Heart right ventricle (tissue), 16 donors: ENCODE results near the gene GNPAT. TPM values are rescaled to one million over a fixed set of nuclear protein-coding genes. Genes with fewer than 3 reads are reported as not detected.

ENCODE experiments used
- ATAC-seq, 8 donors: fragments of 200-7000 bp; cut with Tn5 transposase; one replicate each; pipeline ENCODE4 v1.9.1; 2020; ENCODE audit warnings: mild to moderate bottlenecking in 8 of 8, moderate library complexity in 8 of 8, moderate number of reproducible peaks in 1 of 8
- DNase-seq, 2 donors: peaks; one replicate each; pipeline ENCODE4 v3.0.0-alpha.2; 2020
- H3K27ac ChIP-seq, 10 donors: fragments of 200-600 bp; sonication (generic) in 2 of 10; one replicate each; pipeline versions ENCODE4 v1.5.0 to v1.8.0; 2020 to 2022; ENCODE audit warnings: mild to moderate bottlenecking in 3 of 10
- H3K27me3 ChIP-seq, 7 donors: fragments of 200-600 bp; one replicate each; pipeline ENCODE4 v1.8.0; 2021 to 2022; ENCODE audit warnings: mild to moderate bottlenecking in 2 of 7
- H3K36me3 ChIP-seq, 9 donors: fragments of 200-600 bp; sonication (generic) in 1 of 9; one replicate each; pipeline versions ENCODE4 v1.5.0 to v1.8.0; 2020 to 2022; ENCODE audit warnings: mild to moderate bottlenecking in 2 of 9
- H3K4me1 ChIP-seq, 9 donors: fragments of 200-600 bp; sonication (generic) in 1 of 9; one replicate each; pipeline versions ENCODE4 v1.5.0 to v1.8.0; 2020 to 2022; ENCODE audit warnings: mild to moderate bottlenecking in 4 of 9
- H3K4me3 ChIP-seq, 10 donors: fragments of 200-600 bp; sonication (generic) in 2 of 10; one replicate each; pipeline versions ENCODE4 v1.5.0 to v1.8.0; 2020 to 2022; ENCODE audit warnings: mild to moderate bottlenecking in 7 of 10, moderate library complexity in 2 of 10
- H3K9me3 ChIP-seq, 11 donors: fragments of 200-600 bp in 10 of 11; sonication (generic) in 2 of 11; one replicate each; pipeline versions ENCODE4 v1.5.0 to v1.8.0; 2013 to 2022; ENCODE audit warnings: mild to moderate bottlenecking in 2 of 11, control low read depth in 1 of 11, moderate library complexity in 1 of 11
- CTCF ChIP-seq, 9 donors: fragments of 200-600 bp; sonication (generic) in 2 of 9; IDR thresholded peaks; one replicate each; pipeline versions ENCODE4 v1.5.0 to v1.8.0; 2021 to 2022; ENCODE audit warnings: antibody characterized with exemption in 9 of 9, mild to moderate bottlenecking in 5 of 9, moderate library complexity in 1 of 9
- WGBS, 2 donors: extraction: QIAGEN DNeasy Blood & Tissue Kit; methylation state at CpG; one replicate each; pipeline ENCODE4 v1.1.7; 2013; ENCODE audit warnings: inconsistent platforms in 1 of 2; 5-methylcytosine and 5-hydroxymethylcytosine counted together
- intact Hi-C, 10 donors: fragments of 100-400 bp; cut with DNase I; formaldehyde crosslinking; loops; one replicate each; pipeline versions ENCODE4 v1.11.1 to v1.14.2; 2022
- polyA plus RNA-seq, 2 donors: library from polyadenylated mRNA; stranded (reverse); fragments of 200-250 nt; gene quantifications; one replicate each; pipeline ENCODE4 v1.2.3, GENCODE V29; 2013
- total RNA-seq, 10 donors: library from RNA; stranded (reverse); fragmentation: NEBNext Ultra II Directional in 3 of 10; extraction: Animal tissue kit (Norgen Biotek cat#: 25700) in 3 of 10; gene quantifications; one replicate each; pipeline versions ENCODE4 v1.2.1 to v1.2.4, GENCODE V29; 2021 to 2023
- donor health status: Arrhythmogenic right ventricular cardiomyopathy.
- donor health status: ischemic (EF 13 %, LVEDD 7.1; RV severe dilation, severe dysfunction).
- donor health status: healthy with polysubstance abuse.
- donor health status: DM: no; HTN: yes; CAD: no.
- donor health status: DM: no; HTN: no; CAD: no.
- donor health status: ischemic (EF 25% LVEDD 6.9; RV normal size, moderate dysfunction).
- donor health status: ischemic (EF 25% LVEDD 5.7; RV mildly dilated, moderate dysfunction).
- donor health status: healthy.
- donor health status: DM: yes; HTN: yes; CAD: no.
- donor health status: Ischemic cardiomyopathy.
- donor health status: ischemic (EF 35%, LVEDD 5.7; RV mildly dilated, moderate dysfunction).
- donor health status: nonischemic (EF 11% LVEDD 7.7; RV severe dilation, severe dysfunction).
- donor health status: DM: yes; HTN: yes; CAD: no.
- donor health status: PGD.
- donor health status: ischemic (EF 29% LVEDD 5.4; RV normal size, mild dysfunction).
- donor health status: nonischemic (EF 23%, LVEDD 6.1; RV moderate dilation, normal function).

GNPAT gene
- total and polyA plus RNA-seq, 12 donors, result 40.3 to 74.0 (median 51.8) TPM

GRCh38 chr1:231248778-231249177 is 7.8 kb downstream of the GNPAT start:
- 95 to 100% methylated on average over 1 of the region's 1 CpG for WGBS, 2 donors
- H3K27ac ChIP-seq, result no peak overlapping the region
- H3K4me1 ChIP-seq, result peaks cover 0 to 11% (median 5%) of the 10 kb centered on the region in 9 donors
- no peak overlapping the region for H3K4me3 ChIP-seq
- intact Hi-C loops, result loop anchor here in 4 of 10 donors (10.0 kb wide), 2 partner anchors 86 to 356 kb away; partner anchors contain the start of genes EXOC8 (in 3 of the 4) and SPRTN (in 3 of the 4)
- TF ChIP-seq CTCF (IDR thresholded peaks at IDR 0.05), result no peak
- peaks cover 0 to 53% (median 12%) of the 10 kb centered on the region in 9 donors for H3K36me3 ChIP-seq
- DNase-seq (no peak), ATAC-seq (no peak)
- no peaks in the 10 kb centered on the region for H3K27me3 ChIP-seq
- H3K9me3 ChIP-seq, result no peaks in the 10 kb centered on the region

- intact Hi-C loops, result no loop called here
- H3K27me3 ChIP-seq, result no peaks in the 10 kb centered on the region
- no peak for DNase-seq
- 94 to 95% methylated on average over 3 of the region's 3 CpGs for WGBS, 2 donors
- TF ChIP-seq CTCF (IDR thresholded peaks at IDR 0.05), result no peak
- no peaks in the 10 kb centered on the region for H3K9me3 ChIP-seq
- H3K4me1 ChIP-seq, result no peaks in the 10 kb centered on the region
- no peak overlapping the region for H3K27ac ChIP-seq
- H3K36me3 ChIP-seq, result peaks cover 0 to 81% (median 22%) of the 10 kb centered on the region in 9 donors
- no peak overlapping the region for H3K4me3 ChIP-seq
- ATAC-seq, result no peak
Measured at GRCh38 chr1:231252336-231252735, 11.3 kb downstream of the GNPAT start.

- ATAC-seq (no peak), DNase-seq (no peak)
- no peak for TF ChIP-seq CTCF (IDR thresholded peaks at IDR 0.05)
- H3K36me3 ChIP-seq, result peaks cover 0 to 100% (median 60%) of the 10 kb centered on the region in 9 donors
- no peaks in the 10 kb centered on the region for H3K4me1 ChIP-seq
- H3K27ac ChIP-seq, result no peak overlapping the region
- intact Hi-C loops, result no loop called here
- 79 to 86% methylated on average over 4 of the region's 4 CpGs for WGBS, 2 donors
- H3K27me3 ChIP-seq, result no peaks in the 10 kb centered on the region
- peaks cover 0 to 21% (median 0%) of the 10 kb centered on the region in 11 donors for H3K9me3 ChIP-seq
- H3K4me3 ChIP-seq, result no peak overlapping the region
Measured at GRCh38 chr1:231260351-231260750, 19.3 kb downstream of the GNPAT start.

GRCh38 chr1:231264642-231265041 is 23.6 kb downstream of the GNPAT start:
- 100% methylated on average over 1 of the region's 1 CpG for WGBS, 2 donors
- H3K4me1 ChIP-seq, result no peaks in the 10 kb centered on the region
- intact Hi-C loops, result no loop called here
- peaks cover 0 to 100% (median 70%) of the 10 kb centered on the region in 9 donors for H3K36me3 ChIP-seq
- ATAC-seq (no peak), DNase-seq (no peak)
- H3K4me3 ChIP-seq, result no peak overlapping the region
- no peak for TF ChIP-seq CTCF (IDR thresholded peaks at IDR 0.05)
- H3K9me3 ChIP-seq, result peaks cover 0 to 3% (median 0%) of the 10 kb centered on the region in 11 donors
- no peak overlapping the region for H3K27ac ChIP-seq
- H3K27me3 ChIP-seq, result no peaks in the 10 kb centered on the region
